COLO829 (cell line): ENCODE data around the gene CACNG1.
"Not testable (repeated sequence)": the region's sequence is repeated elsewhere in the genome, so short reads cannot be mapped to it uniquely, and the experiment has no call there.

ENCODE experiments used
- DNase-seq: peaks from one replicate; pipeline ENCODE4 v3.0.0; 2012; ENCODE audit warnings: low spot score

The CACNG1 gene

DNA sequence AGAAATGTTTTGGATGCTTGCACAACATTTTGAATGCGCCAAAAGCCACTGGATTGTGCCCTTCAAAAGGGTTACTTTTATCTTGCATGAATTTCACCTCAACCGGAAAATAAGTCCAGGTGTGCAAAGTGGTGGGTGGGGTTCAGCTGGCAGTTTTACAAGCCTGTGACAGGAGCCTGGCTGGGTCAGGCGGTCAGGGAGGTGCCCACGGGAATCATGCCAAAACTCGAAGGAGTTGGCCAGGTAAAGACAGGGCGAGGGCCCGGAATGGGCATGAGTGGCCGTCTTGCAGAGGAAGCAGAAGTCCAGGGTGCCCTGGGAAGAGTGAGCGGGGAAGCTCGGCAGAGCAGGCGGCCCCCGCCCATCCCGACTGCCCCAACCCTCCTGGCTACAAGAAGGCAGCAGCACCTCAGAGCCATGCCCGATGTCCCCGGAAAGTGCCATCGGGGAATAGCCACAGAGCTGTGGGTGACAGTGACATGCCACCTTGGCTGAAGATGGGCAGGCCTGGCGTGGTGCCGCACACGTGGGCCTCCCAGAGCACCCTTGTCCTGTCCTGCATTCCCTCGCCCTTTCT, 19.1 kb upstream of the CACNG1 start:
- DNase-seq = no peak

DNA sequence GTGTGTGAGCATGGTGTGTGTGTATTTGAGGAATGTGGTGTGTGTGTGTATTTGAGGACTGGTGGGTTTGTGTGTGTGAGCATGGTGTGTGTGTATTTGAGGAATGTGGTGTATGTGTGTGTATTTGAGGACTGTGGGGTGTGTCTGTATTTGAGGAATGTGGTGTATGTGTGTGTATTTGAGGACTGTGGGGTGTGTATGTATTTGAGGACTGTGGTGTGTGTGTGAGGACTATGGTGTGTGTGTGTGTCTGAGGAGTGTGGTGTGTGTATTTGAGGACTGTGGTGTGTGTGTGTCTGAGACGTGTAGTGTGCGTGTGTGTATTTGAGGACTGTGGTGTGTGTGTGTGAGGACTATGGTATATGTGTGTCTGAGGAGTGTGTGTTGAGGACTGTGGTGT, 18.0 kb upstream of the CACNG1 start:
- DNase-seq = no peak

GRCh38 chr17:67027031-67027628, 17.2 kb upstream of the CACNG1 start:
- no peak for DNase-seq

DNA sequence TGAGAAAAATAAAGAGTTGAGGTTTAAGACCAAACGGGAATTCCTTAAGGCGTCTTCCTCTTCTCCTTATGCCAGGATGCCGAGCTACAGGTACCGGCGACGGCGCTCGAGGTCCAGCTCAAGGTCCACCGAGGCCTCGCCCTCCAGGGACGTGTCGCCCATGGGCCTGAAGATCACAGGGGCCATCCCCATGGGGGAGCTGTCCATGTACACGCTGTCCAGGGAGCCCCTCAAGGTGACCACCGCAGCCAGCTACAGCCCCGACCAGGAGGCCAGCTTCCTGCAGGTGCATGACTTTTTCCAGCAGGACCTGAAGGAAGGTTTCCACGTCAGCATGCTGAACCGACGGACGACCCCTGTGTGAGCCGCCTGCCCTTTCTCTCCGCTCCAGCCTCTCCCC, 13.7 kb upstream of the CACNG1 start:
- no peak for DNase-seq

DNA sequence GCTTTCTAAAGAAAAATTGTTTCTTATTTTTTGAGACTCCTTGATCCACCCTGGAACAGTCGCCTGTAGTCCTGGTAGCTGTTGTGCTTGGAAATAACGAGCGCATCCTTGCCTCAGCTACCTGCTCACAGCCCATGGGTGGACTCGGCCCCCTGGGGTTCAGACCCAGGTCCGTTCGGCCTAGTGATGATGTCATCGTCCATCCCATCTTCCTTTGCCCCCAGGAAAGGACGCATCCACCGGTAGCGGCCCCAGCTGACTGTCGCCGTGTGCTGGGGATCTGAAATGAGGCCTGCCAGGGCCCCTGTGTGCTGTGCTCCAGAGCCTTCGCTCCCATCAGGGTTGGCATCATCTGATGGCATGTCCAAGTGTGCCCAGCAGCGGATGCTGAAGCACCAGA, 12.0 kb upstream of the CACNG1 start:
- no peak for DNase-seq

DNA sequence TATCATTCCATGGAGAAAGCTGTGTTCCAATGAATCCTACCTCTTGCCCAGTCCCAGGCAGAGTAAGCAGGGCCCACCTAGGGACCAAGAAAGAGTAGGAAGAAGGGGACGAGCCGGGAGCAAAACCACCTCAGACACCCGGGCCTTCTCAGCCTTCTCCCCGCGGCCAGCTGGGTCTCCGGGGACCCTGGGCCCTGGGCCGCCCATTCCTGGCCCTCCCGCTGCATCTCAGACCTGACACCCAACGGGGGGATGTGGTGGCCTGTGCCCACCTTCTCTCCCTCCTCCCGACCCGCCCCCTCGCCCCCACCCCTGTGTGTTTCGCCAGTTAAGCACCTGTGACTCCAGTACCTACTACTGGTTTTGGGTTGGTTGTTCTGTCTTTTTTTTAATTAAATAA, 11.4 kb upstream of the CACNG1 start:
- no peak for DNase-seq

DNA sequence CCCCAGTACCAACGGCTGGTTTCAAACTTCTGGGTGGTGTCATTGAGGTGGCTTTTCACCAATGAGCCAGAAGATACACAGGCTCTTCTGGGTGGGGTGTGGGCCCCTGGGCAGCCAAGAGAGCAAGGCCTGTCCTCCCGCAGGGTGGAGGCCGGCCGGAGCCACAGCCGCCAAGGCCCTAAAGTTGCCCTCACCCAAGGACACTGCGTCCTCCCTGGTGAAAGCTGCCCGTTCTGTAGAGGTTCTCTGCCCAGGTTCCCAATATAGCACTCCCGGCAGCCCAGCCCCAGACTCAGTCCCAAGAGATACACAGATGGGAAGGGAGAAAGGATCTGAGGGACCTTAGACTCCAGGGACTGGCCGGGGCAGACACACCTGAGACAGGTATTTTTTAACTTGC, 10.7 kb upstream of the CACNG1 start:
- DNase-seq = no peak

GRCh38 chr17:67035131-67036083, 8.9 kb upstream of the CACNG1 start:
- no peak for DNase-seq

GRCh38 chr17:67038861-67039365, 5.4 kb upstream of the CACNG1 start:
- DNase-seq = no peak

GRCh38 chr17:67040652-67041051, 3.7 kb upstream of the CACNG1 start:
- DNase-seq = no peak

DNA sequence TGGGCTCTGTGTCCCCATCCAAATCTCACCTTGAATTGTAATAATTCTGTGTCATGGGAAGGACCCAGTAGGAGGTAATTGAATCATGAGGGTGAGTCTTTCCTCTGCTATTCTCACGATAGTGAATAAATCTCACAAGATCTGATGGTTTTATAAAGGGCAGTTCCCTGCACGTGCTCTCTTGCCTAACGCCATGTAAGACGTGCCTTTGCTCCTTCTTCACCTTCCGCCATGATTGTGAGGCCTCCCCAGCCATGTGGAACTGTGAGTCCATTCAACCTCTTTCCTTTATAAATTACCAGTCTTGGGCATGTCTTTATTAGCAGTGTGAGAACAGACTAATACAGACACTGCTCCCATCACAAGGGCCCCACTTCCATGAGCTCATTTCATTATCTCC, 3.2 kb upstream of the CACNG1 start:
- DNase-seq = not testable (repeated sequence)

DNA sequence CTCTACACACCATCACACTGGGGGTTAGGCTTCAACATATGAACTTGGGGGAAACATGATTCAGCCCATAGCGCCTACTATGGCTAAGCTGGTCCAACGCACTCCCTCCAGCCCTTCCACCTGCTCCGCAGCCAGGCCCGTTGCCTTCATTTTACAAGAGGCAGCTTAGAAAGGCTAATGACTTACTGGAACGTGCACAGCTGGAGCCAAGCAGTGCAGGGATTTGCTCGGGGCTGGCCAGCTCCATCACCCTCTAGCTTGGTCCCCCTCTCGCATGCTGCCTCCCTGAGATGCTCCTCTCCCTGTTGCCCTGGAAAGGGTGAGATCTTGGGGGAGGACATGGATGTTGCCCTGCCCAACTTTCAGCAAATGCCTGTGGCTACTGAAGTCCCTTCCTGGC, 2.8 kb upstream of the CACNG1 start:
- no peak for DNase-seq

GRCh38 chr17:67041941-67042899, 2.1 kb upstream of the CACNG1 start:
- no peak for DNase-seq

- no peak for DNase-seq
Observed at GRCh38 chr17:67043283-67043682, 1.1 kb upstream of the CACNG1 start.

DNA sequence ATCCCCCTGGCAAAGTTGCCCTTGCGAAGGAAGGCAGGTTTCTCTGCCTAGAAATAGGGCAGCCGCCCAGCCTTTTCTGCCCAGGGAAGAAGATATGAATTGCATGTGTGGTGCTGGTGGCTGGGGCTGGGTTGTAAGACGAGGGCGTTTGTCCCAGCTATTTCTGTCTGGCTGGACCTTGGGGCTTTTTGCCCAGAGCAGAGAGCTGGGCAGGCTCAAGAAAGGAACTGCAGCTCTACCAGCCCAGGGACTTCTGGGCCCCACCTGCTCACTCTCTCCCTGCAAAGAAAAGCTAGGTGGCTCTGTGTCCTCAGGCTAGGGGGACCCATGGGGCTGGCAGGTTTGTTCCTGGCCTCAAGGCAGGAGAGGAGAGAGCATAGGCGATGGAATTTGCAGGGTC, 586 bp downstream of the CACNG1 start:
- DNase-seq = no peak

DNA sequence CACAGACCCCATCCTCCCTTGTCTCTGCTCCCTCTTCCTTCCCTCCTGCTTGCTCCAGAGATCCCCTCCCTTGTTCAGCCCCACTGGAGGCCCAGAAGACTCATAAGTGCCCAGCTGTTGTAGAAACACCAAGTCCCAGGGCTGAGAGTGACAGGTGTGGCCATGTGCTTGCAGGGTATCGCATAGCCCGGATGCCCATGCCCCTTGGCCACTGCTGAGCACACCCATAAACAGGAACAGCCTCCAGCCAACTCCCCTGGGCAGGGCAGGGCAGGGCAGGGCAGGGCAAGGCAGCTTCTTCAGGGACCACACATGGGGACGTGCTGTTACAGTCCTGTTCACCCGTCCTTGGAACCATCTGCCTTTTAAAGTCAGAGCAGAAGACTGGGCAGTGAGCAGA, 2.0 kb downstream of the CACNG1 start:
- no peak for DNase-seq

- DNase-seq = no peak
Observed at GRCh38 chr17:67047382-67047781, 3.0 kb downstream of the CACNG1 start.

GRCh38 chr17:67049025-67049739, 4.8 kb downstream of the CACNG1 start:
- DNase-seq = no peak

- DNase-seq = no peak
Observed at GRCh38 chr17:67050066-67050465, 5.7 kb downstream of the CACNG1 start.

GRCh38 chr17:67050471-67051154, 6.3 kb downstream of the CACNG1 start:
- DNase-seq = no peak

DNA sequence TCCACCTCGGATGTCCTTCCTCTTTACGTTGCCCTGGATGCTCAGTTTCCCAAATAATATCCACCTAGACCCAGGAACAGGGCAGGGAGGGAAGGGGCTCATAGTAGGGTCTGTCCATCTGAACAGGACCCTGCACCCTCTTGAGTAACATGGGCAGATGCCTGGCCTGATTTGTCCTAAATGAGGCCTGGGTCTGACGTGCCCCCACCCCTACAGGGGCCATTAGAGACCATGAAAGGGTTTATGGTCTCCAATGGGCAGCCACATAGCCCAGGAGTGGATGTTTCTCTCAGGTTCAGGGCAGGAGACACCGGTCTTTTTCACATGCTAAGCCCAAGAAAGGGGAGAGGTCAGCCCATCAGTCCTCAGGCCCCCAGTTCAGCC, 6.8 kb downstream of the CACNG1 start:
- no peak for DNase-seq
